Kidney epithelial cell (primary cell): ENCODE results near the gene SLC4A5. TPM values are rescaled to one million over a fixed set of nuclear protein-coding genes. Genes with fewer than 3 reads are reported as not detected.

Experiments
- DNase-seq: peaks from one replicate; pipeline ENCODE4 v3.0.0-alpha.2; 2010; ENCODE audit warnings: low read depth
- H3K27me3 ChIP-seq: 2 replicates; pipeline ENCODE4 v1.6.0; 2011; ENCODE audit warnings: low read length; ENCODE audit not compliant: control insufficient read depth, insufficient read depth
- H3K36me3 ChIP-seq: 2 replicates; pipeline ENCODE4 v1.5.1; 2011; ENCODE audit warnings: low read length; ENCODE audit not compliant: control insufficient read depth, insufficient read depth
- H3K4me3 ChIP-seq: 2 replicates; pipeline ENCODE4 v1.5.1; 2011; ENCODE audit warnings: low read depth, mild to moderate bottlenecking, control low read depth, low read length
- CTCF ChIP-seq: IDR thresholded peaks from 2 replicates; pipeline ENCODE4 v1.5.1; 2011; ENCODE audit warnings: mild to moderate bottlenecking, moderate library complexity, low read length, control low read depth, inconsistent platforms; ENCODE audit not compliant: insufficient read depth, poor library complexity, severe bottlenecking
- total RNA-seq: library from RNA; depleted of rRNA; stranded (reverse); fragments of >200 nt; gene quantifications from 2 replicates; pipeline ENCODE4 v1.2.3, GENCODE V29; 2015

The SLC4A5 gene
- total RNA-seq, 1 donor from 2014 or later, result 1.8 TPM

DNA sequence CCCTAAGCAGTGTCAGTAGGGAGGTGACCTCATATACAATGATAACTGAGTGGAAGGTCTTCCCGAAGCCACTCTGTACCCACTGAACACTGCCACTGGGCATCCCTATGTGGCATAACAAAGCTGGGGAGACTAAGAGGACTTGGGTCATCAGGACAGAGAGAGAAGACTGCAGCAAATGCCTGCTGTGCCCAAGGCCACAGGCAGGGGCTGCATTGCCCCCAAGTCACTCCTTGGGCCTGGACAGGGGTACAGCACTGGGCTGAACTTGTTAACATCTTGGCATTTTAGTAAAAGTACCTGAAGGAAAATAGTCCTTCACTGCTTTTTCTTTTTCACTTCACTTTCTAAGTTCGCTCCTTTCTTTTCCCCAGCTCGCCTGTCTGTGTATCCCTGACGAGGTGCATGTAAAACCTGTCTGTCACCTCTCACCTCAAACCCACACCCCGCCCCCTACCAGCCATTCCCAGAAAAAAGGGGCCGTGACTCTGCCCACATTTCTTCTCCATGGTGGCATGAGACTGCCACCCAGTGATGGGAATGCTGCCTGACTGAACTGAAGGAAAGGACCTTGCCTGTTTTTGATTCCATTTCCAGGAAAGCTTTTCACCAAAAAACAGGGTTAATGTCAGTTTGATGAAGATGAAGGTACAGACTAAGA is 81.9 kb downstream of the SLC4A5 start:
- H3K4me3 ChIP-seq, result no peak overlapping the region
- DNase-seq, result no peak
- TF ChIP-seq CTCF, result peak; percentile 64
- no peaks in the 10 kb centered on the region for H3K36me3 ChIP-seq
- H3K27me3 ChIP-seq, result no peaks in the 10 kb centered on the region

GRCh38 chr2:74260495-74260894 is 82.7 kb downstream of the SLC4A5 start:
- DNase-seq, result no peak
- Histone ChIP-seq H3K27me3 (no peaks in the 10 kb centered on the region), H3K4me3 (no peak overlapping the region), H3K36me3 (no peaks in the 10 kb centered on the region)
- no peak for TF ChIP-seq CTCF

GRCh38 chr2:74259733-74260132 is 83.5 kb downstream of the SLC4A5 start:
- H3K27me3 ChIP-seq, result no peaks in the 10 kb centered on the region
- H3K36me3 ChIP-seq, result no peaks in the 10 kb centered on the region
- no peak overlapping the region for H3K4me3 ChIP-seq
- no peak for TF ChIP-seq CTCF
- DNase-seq, result no peak

DNA sequence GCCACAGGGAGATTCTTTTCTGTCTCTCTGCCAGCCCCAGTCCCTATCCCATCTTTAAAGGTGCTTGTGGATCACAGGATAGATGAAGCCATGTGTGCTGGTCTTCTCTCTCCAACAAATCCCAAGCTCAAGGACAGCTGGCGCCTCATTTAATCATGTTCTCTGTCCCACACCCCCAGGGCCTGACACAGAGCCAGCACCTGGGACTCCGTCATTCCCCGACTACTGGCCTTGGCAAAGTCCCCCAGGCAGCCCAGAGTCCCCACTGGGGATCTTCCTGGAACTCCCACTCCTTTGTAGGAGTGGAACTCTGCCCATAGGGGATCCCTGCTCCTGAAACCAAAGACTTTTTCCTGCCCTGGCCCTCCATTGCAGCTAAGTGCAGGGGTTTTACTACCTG is 84.0 kb downstream of the SLC4A5 start:
- H3K27me3 ChIP-seq, result no peaks in the 10 kb centered on the region
- no peak overlapping the region for H3K4me3 ChIP-seq
- no peak for TF ChIP-seq CTCF
- no peak for DNase-seq
- H3K36me3 ChIP-seq, result no peaks in the 10 kb centered on the region

DNA sequence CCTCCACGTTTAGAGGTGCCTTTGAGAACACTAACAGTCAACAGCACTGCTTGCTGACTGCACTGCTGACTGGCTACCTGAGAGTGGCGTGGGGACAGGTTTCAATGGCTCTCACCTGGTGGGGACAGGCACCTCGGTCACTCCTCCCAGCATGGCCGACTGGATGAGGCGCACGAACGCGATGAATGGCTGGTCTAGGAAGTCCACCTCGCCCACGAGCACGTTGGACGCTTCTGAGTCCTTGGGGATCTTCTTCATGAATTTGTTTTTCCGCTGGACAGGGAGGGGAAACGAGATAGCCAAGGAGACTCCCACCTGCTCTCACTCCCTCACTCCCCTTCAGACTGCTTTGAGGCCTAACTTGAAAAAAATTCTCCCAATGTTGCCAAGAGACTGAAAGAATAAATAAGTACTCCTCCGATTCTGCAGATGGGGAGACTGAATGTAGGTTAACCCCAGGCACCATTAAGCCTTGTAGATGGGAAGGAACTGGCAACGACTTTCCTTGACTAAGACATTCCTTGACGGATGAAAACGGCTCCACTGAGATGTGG is 87.5 kb downstream of the SLC4A5 start:
- no peak for DNase-seq
- no peaks in the 10 kb centered on the region for H3K36me3 ChIP-seq
- H3K4me3 ChIP-seq, result no peak overlapping the region
- TF ChIP-seq CTCF, result no peak
- peaks cover 2% of the 10 kb centered on the region for H3K27me3 ChIP-seq

- no peak for TF ChIP-seq CTCF
- no peak for DNase-seq
- no peaks in the 10 kb centered on the region for H3K36me3 ChIP-seq
- no peak overlapping the region for H3K4me3 ChIP-seq
- H3K27me3 ChIP-seq, result peaks cover 2% of the 10 kb centered on the region
Measured at GRCh38 chr2:74253971-74254310, 89.3 kb downstream of the SLC4A5 start.
